Stimulated activated naive CD8-positive, alpha-beta T cell treated with anti-CD3 and anti-CD28 coated beads, Interleukin-15, amount 100 ng/mL, for 72 hours (primary cell): Measurements from ENCODE around the gene ARHGAP32.
A peak's percentile ranks its signal among the peaks of the same experiment; 100 is the strongest.
"Not testable (repeated sequence)": the region's sequence is repeated elsewhere in the genome, so short reads cannot be mapped to it uniquely, and the experiment has no call there.

Experiments
- ATAC-seq: fragments of 150-1000 bp; cut with Tn5 transposase; 2 replicates; pipeline ENCODE4 v1.10.0; 2021; ENCODE audit warnings: mild to moderate bottlenecking, moderate library complexity
- DNase-seq, 2 donors: peaks; one replicate each; pipeline ENCODE4 v3.0.0; 2021 to 2022
- H3K27ac Mint-ChIP-seq, 2 donors: one replicate each; pipeline ENCODE4 v1.8.0; 2022; ENCODE audit warnings: mild to moderate bottlenecking in 2 of 2, mixed read lengths in 2 of 2, moderate library complexity in 2 of 2
- H3K27me3 Mint-ChIP-seq: one replicate; pipeline ENCODE4 v1.8.0; 2022; ENCODE audit warnings: mixed read lengths
- H3K4me1 Mint-ChIP-seq: one replicate; pipeline ENCODE4 v1.8.0; 2022; ENCODE audit warnings: mild to moderate bottlenecking, mixed read lengths
- H3K4me3 Mint-ChIP-seq, 2 donors: one replicate each; pipeline ENCODE4 v1.8.0; 2022; ENCODE audit warnings: mild to moderate bottlenecking in 2 of 2, mixed read lengths in 2 of 2, moderate library complexity in 1 of 2
- H3K9me3 Mint-ChIP-seq, 2 donors: one replicate each; pipeline ENCODE4 v1.8.0; 2022; ENCODE audit warnings: mixed read lengths in 2 of 2

ARHGAP32 gene

GRCh38 chr11:128931066-128931465 is 261.1 kb downstream of the ARHGAP32 start:
- H3K27me3 Mint-ChIP-seq, result no peaks in the 10 kb centered on the region
- H3K27ac Mint-ChIP-seq, result no peak overlapping the region
- no peaks in the 10 kb centered on the region for H3K9me3 Mint-ChIP-seq
- peaks cover 22% of the 10 kb centered on the region for H3K4me1 Mint-ChIP-seq
- no peak for ATAC-seq
- H3K4me3 Mint-ChIP-seq, result no peak overlapping the region
- DNase-seq, result no peak

- Mint-ChIP-seq H3K27ac (no peak overlapping the region), H3K4me1 (peaks cover 22% of the 10 kb centered on the region)
- ATAC-seq, result no peak
Observed at GRCh38 chr11:128929991-128930390, 262.1 kb downstream of the ARHGAP32 start.

DNA sequence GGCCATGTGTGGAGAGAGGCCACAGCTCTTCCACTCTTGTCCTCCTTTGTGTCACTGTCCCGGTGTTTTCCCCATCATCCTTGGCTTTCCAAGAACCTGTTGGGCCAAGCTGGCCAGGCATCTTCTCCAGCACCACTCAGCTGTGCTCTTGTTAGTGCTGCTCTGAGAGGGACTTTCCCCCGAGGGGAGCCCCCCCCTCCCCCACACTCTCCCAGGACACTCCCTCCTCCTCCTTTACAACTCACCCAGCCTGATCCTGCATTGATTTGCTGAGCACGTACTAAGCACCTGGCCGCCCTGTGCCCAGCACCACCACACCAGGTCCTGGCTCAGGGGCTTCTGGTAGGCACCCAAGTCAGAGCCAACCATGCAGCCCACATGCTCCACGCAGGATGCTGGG is 262.7 kb downstream of the ARHGAP32 start:
- peak overlapping the region; percentile 10 to 41 for H3K27ac Mint-ChIP-seq
- peaks cover 22% of the 10 kb centered on the region for H3K4me1 Mint-ChIP-seq
- ATAC-seq (peak; percentile 16), DNase-seq (no peak)
- no peaks in the 10 kb centered on the region for H3K27me3 Mint-ChIP-seq
- H3K9me3 Mint-ChIP-seq, result no peaks in the 10 kb centered on the region
- H3K4me3 Mint-ChIP-seq, result peak overlapping the region in 1 of 2 donors; percentile 27

More at GRCh38 chr11:128929991-128930390, 262.1 kb downstream of the ARHGAP32 start:
- Mint-ChIP-seq H3K4me3 (no peak overlapping the region), H3K9me3 (no peaks in the 10 kb centered on the region), H3K27me3 (no peaks in the 10 kb centered on the region)
- DNase-seq, result no peak

- Mint-ChIP-seq H3K4me3 (no peak overlapping the region), H3K27ac (no peak overlapping the region), H3K27me3 (no peaks in the 10 kb centered on the region), H3K9me3 (no peaks in the 10 kb centered on the region), H3K4me1 (peaks cover 22% of the 10 kb centered on the region)
- ATAC-seq (peak; percentile 44), DNase-seq (no peak)
Observed at GRCh38 chr11:128928400-128928799, 263.7 kb downstream of the ARHGAP32 start.

DNA sequence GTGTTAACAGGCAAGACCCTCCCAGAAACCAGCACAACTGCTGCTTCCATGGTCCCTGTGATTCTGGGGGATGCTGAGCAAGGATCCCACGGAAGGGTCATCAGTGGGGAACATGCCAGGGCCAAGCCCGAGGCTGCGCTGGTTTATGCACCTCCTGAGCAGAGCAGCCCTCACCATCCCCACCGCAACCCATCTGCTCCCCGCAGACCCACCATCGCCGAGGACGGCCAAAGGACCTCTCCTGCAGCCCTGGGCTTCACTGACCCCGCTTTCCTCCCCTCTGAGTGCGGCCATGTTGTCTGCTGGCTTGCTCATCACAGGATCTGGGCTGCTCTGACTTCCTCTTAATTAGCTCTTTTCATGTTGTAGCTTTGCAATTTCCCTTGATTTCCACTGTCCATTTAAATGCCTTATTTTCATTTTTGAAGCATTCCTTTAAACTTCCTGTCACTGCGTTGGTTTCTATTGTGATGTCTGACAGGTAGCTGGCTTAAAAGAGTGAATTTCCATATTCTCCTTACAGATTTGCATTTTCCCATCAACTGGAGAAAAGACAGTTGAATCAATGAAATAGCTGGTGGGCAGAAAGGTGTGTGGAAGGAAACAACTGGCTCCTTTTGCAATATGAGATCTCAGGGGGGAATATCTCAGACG is 264.3 kb downstream of the ARHGAP32 start:
- Mint-ChIP-seq H3K4me3 (no peak overlapping the region), H3K27ac (no peak overlapping the region), H3K4me1 (peaks cover 22% of the 10 kb centered on the region), H3K9me3 (no peaks in the 10 kb centered on the region), H3K27me3 (no peaks in the 10 kb centered on the region)
- DNase-seq, result no peak
- no peak for ATAC-seq

DNA sequence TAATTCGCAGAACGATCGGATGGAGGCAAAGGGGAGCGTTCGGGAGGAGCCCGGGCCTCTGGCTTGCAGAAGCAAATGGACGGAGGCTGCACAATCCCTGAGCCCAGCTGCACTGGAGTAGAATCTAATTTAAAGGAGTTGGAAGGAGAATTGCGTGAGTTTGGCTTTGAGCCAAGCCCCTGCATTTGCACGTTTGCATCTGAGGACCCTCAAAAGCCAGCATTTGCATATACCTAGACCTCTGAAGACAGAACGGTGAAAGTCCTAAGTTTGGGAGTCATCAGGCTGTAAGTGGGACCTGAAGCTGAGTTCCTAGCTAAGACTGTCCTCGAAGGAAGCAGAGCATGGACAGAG is 265.0 kb downstream of the ARHGAP32 start:
- Mint-ChIP-seq H3K4me1 (peaks cover 22% of the 10 kb centered on the region), H3K27me3 (no peaks in the 10 kb centered on the region), H3K4me3 (no peak overlapping the region), H3K9me3 (no peaks in the 10 kb centered on the region), H3K27ac (no peak overlapping the region)
- DNase-seq, result no peak
- ATAC-seq, result no peak

DNA sequence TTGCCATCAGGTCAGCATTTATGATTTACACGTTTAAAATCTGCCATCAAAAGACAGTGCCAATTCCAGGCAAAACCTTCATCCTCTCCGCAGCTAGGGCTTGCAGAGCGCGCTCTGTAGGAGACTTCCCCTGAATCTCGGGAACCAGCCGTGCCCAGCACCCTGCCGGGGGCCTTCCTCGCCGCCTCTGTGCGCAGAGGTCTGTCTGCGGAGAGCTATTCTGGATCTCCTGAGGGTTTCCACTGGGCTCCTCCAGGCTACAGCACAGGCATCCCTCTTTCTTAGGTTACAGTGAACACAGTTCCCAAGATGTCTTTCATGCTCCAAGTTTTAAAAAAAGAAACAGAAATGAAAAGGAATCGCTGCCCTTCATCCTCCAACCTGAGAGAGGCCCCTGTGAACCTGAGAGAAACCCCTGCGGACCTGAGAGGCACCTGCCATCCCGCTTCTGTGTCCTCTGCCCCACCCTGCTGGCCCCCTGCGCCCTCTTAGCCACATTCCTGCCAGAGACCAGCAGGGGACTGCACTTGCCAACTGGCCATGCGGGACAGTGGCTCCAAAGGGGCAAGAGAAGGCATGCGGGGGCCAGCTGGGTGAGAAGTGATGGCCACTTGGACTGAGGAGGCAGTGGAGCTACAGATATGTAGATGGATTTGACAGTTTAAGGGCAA is 265.6 kb downstream of the ARHGAP32 start:
- H3K4me1 Mint-ChIP-seq, result peaks cover 27% of the 10 kb centered on the region
- no peaks in the 10 kb centered on the region for H3K27me3 Mint-ChIP-seq
- H3K4me3 Mint-ChIP-seq, result no peak overlapping the region
- ATAC-seq, result no peak
- no peak for DNase-seq
- no peaks in the 10 kb centered on the region for H3K9me3 Mint-ChIP-seq
- H3K27ac Mint-ChIP-seq, result no peak overlapping the region

DNA sequence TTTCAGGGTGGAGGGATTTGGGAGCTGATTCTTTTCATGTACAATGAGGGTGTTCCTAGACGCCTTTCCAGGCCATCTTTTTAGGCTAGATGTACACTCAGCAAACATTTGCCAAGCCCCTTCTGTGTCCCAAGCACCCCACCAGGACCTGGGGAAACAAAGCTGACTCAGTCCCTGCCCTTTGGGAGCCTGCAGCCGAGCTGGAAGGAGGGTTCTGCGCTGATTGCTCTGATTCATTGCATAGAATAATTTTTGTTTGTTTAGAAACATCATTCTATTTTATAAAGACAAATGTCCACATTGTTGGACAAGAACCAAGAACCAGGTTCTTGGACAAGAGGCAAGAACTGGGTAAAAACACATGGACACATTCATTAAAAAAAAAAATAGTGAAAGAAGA is 266.1 kb downstream of the ARHGAP32 start:
- ATAC-seq, result no peak
- Mint-ChIP-seq H3K4me1 (peaks cover 27% of the 10 kb centered on the region), H3K27me3 (peaks cover 4% of the 10 kb centered on the region), H3K27ac (no peak overlapping the region), H3K4me3 (no peak overlapping the region), H3K9me3 (no peaks in the 10 kb centered on the region)
- DNase-seq, result no peak

GRCh38 chr11:128925250-128925600 is 266.9 kb downstream of the ARHGAP32 start:
- peaks cover 27% of the 10 kb centered on the region for H3K4me1 Mint-ChIP-seq

GRCh38 chr11:128924510-128925249 is 267.4 kb downstream of the ARHGAP32 start:
- H3K4me1 Mint-ChIP-seq, result peaks cover 29% of the 10 kb centered on the region
- H3K27me3 Mint-ChIP-seq, result peaks cover 14% of the 10 kb centered on the region
- H3K4me3 Mint-ChIP-seq, result no peak overlapping the region
- no peaks in the 10 kb centered on the region for H3K9me3 Mint-ChIP-seq
- no peak for DNase-seq
- ATAC-seq, result no peak
- no peak overlapping the region for H3K27ac Mint-ChIP-seq

More at GRCh38 chr11:128925250-128925600, 266.9 kb downstream of the ARHGAP32 start:
- H3K4me3 Mint-ChIP-seq, result no peak overlapping the region
- DNase-seq (no peak), ATAC-seq (no peak)
- peaks cover 12% of the 10 kb centered on the region for H3K27me3 Mint-ChIP-seq
- no peaks in the 10 kb centered on the region for H3K9me3 Mint-ChIP-seq
- H3K27ac Mint-ChIP-seq, result no peak overlapping the region

DNA sequence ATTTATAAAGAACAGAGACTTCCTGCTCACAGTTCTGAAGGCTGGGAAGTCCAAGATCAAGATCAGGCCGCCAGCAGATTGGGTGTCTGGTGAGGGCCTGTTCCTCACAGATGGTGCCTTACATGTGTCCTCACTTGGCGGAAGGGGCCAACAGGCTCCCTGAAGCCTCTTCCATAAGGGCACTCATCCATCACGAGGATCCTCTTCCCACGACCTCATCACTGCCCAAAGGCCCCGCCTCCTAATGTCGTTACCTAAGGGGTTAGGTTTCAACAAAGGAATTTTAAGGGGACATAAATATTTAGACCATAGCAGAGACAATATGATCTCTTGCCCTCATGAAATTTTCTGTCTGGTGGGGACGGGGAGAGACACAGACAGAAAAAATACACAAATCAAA is 268.0 kb downstream of the ARHGAP32 start:
- Mint-ChIP-seq H3K9me3 (no peaks in the 10 kb centered on the region), H3K27ac (no peak overlapping the region), H3K4me1 (peaks cover 29% of the 10 kb centered on the region), H3K27me3 (peaks cover 14% of the 10 kb centered on the region), H3K4me3 (no peak overlapping the region)
- ATAC-seq (no peak), DNase-seq (no peak)

DNA sequence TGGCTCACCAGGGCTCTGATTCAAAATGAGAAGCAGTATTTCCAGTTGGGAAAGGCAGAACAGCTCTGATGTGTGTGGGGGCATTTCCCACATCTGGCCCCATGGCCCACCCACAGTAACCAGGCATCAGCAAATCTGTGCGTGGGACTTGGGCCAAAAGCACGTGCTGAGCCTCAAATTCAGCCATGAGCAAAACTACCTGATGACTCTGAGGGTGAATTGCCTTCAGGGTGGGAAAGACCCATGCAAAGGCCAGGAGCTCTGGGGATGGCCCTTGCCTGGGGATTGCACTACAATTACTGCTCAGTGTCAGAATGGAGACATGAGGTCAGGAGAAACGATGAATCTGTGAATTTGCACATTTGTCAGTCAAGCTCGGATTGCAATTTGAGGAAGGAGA is 270.3 kb downstream of the ARHGAP32 start:
- DNase-seq (no peak), ATAC-seq (peak; percentile 31)
- H3K4me3 Mint-ChIP-seq, result no peak overlapping the region
- no peaks in the 10 kb centered on the region for H3K9me3 Mint-ChIP-seq
- no peak overlapping the region for H3K27ac Mint-ChIP-seq
- peaks cover 30% of the 10 kb centered on the region for H3K4me1 Mint-ChIP-seq
- H3K27me3 Mint-ChIP-seq, result peaks cover 22% of the 10 kb centered on the region

- peaks cover 30% of the 10 kb centered on the region for H3K27me3 Mint-ChIP-seq
- ATAC-seq, result no peak
Observed at GRCh38 chr11:128920666-128921065, 271.5 kb downstream of the ARHGAP32 start.

DNA sequence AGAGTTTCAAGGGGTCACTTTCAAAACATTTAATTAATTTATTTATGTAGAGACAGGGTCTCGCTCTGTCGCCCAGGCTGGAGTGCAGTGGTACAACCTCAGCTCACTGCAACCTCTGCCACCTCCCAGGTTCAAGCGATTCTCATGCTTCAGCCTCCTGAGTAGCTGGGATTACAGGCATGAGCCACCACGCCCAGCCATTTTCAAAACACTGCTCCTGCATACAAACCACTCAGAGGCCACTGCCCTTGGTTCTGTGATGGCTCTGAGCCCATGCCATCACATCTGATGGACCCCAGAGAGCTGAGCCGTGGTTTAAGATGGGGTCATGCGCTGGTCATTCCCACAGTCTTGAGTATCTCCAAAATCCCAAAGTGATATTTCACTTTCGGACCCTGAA is 272.5 kb downstream of the ARHGAP32 start:
- DNase-seq, H3K4me3 Mint-ChIP-seq, ATAC-seq, H3K9me3 Mint-ChIP-seq: not testable (repeated sequence)
- Mint-ChIP-seq H3K27ac (peak overlapping the region in 1 of 2 donors; percentile 96), H3K4me1 (peaks cover 30% of the 10 kb centered on the region), H3K27me3 (peaks cover 33% of the 10 kb centered on the region)

More at GRCh38 chr11:128920666-128921065, 271.5 kb downstream of the ARHGAP32 start:
- DNase-seq, result no peak
- Mint-ChIP-seq H3K4me3 (no peak overlapping the region), H3K27ac (no peak overlapping the region), H3K4me1 (peaks cover 30% of the 10 kb centered on the region), H3K9me3 (peaks cover 0 to 7% of the 10 kb centered on the region in 2 donors)

GRCh38 chr11:128919216-128919615 is 272.9 kb downstream of the ARHGAP32 start:
- Mint-ChIP-seq H3K9me3 (peaks cover 0 to 9% of the 10 kb centered on the region in 2 donors), H3K27me3 (peaks cover 37% of the 10 kb centered on the region), H3K4me3 (peak overlapping the region; percentile 77 to 78), H3K4me1 (peaks cover 30% of the 10 kb centered on the region), H3K27ac (peak overlapping the region; percentile 90 to 96)
- ATAC-seq, result peak; percentile 63
- peak in 1 of 2 donors; percentile 34 for DNase-seq
